HG03095 (cell line): ENCODE data around the gene EVI5.

Experiments
- ATAC-seq: cut with Tn5 transposase; IDR thresholded peaks from one replicate; pipeline ENCODE4 v1.9.1; 2021; ENCODE audit warnings: moderate library complexity; ENCODE audit not compliant: unreplicated experiment

EVI5 gene

GRCh38 chr1:92486251-92487077 is 298.4 kb downstream of the EVI5 start, which contains the start of gene GFI1:
GFI1 (minus strand) TSS chr1:92486925; CDS start chr1:92483487, 3,438 bp downstream.
- ATAC-seq, result peak; percentile 24

DNA sequence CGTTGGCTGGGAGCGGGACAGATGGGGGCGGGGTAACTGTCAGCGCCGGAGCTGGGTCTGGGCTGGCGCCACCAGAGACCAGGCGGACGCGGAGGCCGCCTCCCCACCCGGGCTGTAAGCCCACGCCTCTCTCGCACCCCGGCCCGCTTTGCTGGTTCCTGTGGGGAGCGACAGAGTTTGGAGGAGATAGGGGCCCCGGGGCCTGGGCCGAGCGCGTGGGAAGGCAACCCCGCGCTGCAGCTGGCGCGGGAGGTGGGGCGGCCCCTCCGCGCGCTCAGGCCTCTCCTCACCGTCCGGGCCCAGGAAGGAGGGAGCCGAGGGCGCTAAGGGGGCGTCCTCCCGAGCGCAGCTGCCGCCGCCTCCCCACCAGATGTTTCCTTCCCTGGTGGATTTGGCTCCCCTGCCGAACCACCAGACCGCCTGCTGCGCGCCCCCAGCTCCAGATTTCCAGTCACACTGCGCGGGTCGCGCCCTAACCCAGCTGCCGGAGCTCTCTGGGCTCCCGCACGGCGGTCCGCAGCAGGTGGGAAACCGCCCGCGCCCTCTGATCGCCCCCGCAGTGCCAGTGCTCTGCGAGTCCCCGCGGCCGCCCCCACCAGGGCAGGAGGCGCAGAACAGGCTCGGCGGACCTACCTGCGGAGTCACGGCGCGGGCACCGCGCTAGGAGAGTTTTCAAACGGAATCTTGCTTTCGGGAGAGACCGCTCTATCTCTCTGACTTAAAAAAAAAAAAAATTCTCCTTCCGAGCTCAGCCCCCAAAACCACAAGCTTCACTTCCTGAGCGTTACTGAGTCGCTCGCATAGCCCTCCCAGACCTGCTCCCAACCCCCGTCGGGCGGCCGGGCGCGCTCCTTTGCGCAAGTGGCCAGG is 299.3 kb downstream of the EVI5 start:
- peak; percentile 44 for ATAC-seq

DNA sequence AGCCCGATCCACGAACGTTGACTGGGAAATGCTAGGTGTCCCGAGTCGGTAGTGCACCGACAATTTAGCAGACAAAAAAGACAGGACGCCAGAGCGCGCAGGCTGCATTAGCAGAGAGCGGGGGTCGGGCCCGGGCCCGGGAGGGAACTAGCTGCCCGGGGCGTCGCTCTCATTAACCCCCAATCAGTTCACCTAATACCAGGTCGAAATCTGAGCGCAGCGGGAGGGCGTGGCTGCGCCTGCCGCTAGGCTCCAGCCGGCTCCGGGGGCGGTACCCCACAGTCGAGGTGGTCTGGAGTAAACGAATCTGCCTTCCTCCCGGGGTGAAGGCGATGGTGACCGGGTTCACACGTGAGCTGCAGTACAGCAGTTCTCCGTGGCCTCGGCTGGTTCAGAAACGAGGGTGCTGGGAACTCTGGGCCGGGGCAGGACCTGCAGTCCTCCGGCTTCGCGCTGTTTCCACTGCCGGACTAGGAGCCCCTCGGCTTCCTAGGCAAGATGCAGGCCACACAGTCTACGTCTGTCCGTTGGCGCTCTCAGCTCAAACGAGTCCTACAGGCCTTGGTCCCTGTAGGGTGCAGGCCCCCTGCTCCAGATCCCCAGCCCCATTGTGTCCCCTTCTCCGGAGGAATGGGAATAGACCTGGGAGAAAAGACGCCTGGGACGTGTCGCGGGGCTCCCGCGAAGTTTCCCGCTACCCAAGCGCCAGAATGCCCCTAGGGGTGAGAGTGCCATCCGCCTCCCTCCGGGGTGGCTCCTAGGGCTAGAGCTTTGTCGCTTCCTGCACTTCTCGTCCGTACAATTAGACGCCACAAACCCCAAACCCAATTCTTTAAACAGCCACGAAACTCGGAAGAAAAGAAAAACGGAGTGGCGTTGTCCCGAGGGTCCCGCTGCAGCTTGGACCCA is 300.2 kb downstream of the EVI5 start:
- ATAC-seq, result peak; percentile 25

DNA sequence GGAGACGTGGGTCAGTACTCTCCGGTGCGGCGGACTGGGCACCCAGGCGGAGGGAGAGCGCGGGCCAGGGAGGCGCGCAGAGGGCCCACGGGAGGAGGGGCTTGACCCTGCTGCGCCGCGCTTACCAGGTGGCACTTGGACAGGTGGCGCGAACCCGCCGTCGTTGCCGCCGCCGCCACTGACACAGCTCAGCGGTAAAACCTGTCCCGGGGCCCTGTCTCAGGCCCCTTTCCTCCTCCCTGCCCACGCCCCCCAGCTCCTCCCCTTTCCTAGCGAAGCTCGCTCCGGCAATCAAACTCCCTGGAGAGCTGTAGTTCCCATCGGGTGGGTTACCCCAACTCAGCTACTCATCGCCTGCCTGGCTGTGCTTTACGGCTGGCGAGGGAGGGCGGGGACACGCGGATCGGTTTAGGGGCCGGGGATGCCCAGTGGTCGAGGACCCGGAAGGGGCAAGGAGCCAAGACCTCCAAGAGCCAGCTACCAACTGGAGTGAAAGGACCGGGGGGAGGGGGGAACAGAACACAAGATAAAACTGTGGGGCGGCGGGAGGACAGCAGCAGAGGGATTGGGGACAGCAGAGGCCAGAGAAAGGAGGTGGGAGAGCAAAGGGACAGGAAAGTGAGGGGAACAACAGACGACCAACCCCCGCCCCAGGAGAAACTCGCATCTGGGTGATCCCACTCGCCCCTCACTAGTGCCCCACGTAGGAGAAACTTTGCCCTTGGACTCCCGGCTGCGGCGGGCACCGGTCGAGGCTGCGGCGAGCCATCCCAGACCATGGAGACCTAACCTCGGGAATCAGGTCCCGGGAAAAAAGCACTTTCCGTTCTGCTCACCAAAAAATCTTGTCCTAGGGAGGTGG is 301.1 kb downstream of the EVI5 start:
- no peak for ATAC-seq

- no peak for ATAC-seq
Observed at GRCh38 chr1:92482665-92483609, 302.0 kb downstream of the EVI5 start.

DNA sequence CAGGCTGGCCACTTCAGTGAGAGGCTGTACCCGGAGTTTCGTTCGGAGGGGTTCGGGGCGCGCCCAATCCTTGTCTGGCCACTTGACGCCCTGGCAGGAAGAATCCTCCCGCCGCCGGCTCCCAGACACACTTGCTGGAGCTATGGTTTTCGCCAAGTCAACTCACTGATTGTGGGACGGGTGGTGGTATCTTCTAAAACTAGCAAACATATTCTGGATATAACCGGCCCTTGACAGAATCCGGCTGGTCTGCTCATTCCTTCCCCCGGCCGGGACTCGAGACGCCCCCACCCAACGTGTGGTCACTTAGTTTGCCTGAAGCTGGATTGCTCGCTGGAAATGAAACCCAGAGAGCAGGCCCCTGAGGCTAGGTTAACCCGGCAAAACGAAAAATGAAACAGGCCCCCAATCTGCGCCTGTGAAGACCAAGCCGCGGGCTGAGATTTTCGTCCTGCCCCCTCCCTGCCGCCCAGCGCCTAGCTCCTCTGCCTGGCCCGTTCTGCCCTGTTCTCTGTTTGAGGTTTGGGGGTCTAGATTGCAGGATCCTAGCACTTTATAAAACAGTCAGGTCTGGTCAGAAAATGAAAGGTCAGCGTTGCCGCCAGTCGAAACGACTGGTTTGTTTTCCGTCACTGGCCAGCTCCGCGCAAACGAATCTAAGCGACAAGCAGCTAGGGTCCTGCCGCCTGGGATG is 302.8 kb downstream of the EVI5 start:
- no peak for ATAC-seq

- no peak for ATAC-seq
Observed at GRCh38 chr1:92481599-92481925, 303.3 kb downstream of the EVI5 start.

- no peak for ATAC-seq
Observed at GRCh38 chr1:92480813-92481598, 303.9 kb downstream of the EVI5 start.

DNA sequence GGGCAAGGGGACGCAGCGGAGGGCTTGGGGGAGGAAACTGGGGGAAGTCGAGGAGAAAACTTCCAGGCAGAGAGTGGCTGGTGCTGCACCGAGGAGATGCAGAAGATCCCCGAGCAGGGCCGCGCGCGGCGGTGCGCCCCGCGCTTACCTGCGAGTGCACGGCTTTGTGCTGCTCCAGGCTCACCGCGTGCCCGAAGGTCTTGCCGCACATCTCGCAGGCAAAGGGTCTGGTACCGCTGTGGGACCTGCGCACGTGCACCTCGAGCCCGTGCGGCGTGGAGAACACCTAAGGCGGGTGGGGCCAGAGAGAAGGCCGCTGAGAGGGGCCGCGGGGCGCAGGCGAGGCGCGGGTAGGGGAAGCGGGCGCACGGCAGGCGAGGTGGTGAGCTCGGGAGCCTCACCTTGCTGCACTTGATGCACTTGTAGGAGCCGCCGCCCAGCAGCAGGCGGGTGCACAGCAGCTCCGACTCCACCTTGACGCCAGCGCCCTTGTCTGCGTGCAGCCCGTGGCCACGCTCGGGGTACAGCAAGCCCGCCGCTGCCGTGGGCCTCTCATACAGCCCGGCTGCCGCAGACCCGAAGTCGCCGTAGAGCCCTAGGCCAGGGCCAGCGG is 304.6 kb downstream of the EVI5 start:
- no peak for ATAC-seq

GRCh38 chr1:92479587-92479986 is 305.3 kb downstream of the EVI5 start:
- no peak for ATAC-seq

- ATAC-seq, result no peak
Observed at GRCh38 chr1:92478393-92478792, 306.5 kb downstream of the EVI5 start.

- no peak for ATAC-seq
Observed at GRCh38 chr1:92476071-92476631, 308.8 kb downstream of the EVI5 start.

DNA sequence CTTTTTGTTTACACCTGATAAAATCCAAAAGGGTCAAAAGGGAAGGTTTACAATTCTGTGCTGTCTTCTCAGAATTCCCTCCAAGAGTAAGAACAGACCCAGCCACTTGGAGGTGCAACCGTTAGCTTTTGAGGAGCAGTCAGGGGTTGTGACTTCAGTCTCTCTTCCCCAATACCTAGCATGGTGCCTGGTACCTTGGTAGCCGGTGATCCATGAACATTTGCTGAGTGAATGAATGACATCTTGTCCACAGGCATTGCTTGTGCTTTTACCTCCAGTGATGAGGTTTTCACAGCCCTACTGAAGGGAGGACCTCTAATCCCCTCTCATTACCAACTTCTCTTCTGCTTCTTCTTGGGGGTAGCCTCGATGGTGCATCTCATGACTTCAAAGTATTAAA is 309.9 kb downstream of the EVI5 start:
- ATAC-seq, result no peak

GRCh38 chr1:92473781-92474495 is 311.0 kb downstream of the EVI5 start:
- ATAC-seq, result peak; percentile 58

DNA sequence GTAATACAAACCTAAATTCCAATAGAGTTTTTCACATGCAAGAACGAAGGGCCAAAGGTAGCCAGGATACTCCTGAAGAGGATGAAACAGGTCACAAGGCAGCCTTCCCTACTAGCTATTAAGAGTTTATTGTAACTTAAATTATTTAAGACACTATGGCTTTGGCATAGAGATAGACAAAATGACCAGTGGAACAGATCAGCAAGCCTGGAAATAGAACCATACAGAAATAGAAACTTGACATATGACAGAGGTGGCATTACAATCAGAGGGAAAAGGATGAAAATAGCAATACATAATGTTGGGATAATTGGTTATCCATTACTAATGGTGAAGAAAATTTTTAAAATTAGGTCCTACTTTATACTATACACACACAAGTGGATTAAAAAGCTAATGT is 314.7 kb downstream of the EVI5 start:
- no peak for ATAC-seq

- no peak for ATAC-seq
Observed at GRCh38 chr1:92466683-92467352, 318.1 kb downstream of the EVI5 start.
